Tibial nerve (tissue), 4 donors: ENCODE data around the gene HPRT1.

Experiments used
- EP300 ChIP-seq, 2 donors: sonication (generic); formaldehyde crosslinking; IDR thresholded peaks; one replicate each; pipeline ENCODE4 v1.6.1; 2017; ENCODE audit warnings: antibody characterized with exemption in 2 of 2, mild to moderate bottlenecking in 1 of 2
- POLR2A ChIP-seq, 2 donors: fragments of 450-650 bp; IDR thresholded peaks; one replicate each; pipeline ENCODE4 v1.6.1; 2017; ENCODE audit warnings: antibody characterized with exemption in 2 of 2, mild to moderate bottlenecking in 2 of 2, moderate library complexity in 2 of 2
- TF ChIP-seq, protein P1 (sequence below), 5 experiments: fragments of 200-600 bp in 3 of 5; fragments of 450-650 bp in 2 of 5; sonication (generic) in 3 of 5; IDR thresholded peaks; one replicate each; pipeline ENCODE4 v1.5.1; 2016 to 2019; ENCODE audit warnings: antibody characterized with exemption in 5 of 5, mild to moderate bottlenecking in 3 of 5, moderate library complexity in 2 of 5

DNA sequence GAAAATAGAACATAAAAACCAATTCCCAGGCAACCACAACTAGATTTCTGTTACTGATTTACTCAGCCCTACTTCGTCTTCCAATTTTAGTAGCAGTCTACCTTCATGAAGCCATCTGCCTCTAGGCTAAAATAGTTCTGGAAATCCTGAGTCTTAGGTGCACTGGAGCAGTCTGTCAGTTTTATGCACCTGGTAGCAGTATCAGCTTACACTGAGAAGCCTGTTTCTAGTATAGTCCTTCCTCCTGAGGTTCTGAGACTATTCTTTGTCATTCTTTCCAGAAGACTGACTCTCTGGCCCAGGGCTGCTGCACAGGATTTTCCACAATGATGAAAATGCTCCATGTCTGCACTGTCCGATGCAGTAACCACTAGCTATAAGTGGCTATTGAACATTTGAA is 16.9 kb upstream of the HPRT1 start:
- TF ChIP-seq, protein P1, sequence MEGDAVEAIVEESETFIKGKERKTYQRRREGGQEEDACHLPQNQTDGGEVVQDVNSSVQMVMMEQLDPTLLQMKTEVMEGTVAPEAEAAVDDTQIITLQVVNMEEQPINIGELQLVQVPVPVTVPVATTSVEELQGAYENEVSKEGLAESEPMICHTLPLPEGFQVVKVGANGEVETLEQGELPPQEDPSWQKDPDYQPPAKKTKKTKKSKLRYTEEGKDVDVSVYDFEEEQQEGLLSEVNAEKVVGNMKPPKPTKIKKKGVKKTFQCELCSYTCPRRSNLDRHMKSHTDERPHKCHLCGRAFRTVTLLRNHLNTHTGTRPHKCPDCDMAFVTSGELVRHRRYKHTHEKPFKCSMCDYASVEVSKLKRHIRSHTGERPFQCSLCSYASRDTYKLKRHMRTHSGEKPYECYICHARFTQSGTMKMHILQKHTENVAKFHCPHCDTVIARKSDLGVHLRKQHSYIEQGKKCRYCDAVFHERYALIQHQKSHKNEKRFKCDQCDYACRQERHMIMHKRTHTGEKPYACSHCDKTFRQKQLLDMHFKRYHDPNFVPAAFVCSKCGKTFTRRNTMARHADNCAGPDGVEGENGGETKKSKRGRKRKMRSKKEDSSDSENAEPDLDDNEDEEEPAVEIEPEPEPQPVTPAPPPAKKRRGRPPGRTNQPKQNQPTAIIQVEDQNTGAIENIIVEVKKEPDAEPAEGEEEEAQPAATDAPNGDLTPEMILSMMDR (IDR thresholded peaks at IDR 0.05) = no peak
- TF ChIP-seq EP300 (IDR thresholded peaks at IDR 0.05) = no peak
- no peak for TF ChIP-seq POLR2A (IDR thresholded peaks at IDR 0.05)
